ENCODE measurements around the gene SNW1.
"Not testable (repeated sequence)": the region's sequence is repeated elsewhere in the genome, so short reads cannot be mapped to it uniquely, and the experiment has no call there.

SNW1 gene

DNA sequence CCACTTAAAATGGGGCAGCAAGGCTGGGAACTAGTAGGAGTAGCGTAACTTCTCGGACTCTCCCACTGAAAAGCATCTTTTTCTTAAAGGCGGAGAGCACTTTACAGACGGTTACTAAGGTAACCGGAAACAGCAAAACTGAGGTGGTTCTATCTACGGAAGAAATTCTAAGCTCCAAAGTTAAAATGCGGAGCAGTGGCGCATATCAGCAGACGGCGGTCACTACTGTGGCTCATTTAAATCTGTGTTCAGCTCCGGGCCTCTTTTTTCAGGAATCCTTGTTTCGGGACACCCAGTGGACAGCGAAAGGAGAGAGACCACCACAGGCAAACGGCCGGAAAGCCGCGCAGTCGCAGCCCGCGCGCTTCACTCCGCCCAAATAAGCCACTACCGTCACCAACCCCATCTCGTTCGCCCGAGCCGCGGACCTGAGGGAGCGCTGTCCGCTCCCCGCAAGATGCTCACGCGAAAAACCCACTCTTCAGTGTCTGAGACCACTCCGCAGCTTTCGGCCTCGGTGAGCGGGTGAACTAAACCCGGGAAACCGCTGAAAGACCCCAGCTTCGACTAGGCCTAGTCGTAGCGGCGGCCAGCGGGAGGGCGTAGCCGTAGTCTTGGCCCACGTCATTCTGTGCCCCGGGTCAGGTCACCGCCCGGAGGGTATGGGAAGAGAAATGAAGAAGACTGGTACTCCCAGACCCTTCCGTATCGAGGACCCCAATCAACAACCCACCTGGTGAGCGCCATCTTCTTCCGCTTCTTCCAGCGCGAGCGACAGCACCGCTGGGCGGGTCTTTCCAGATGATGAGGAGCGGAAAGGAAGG is at the start of gene SNW1:
SNW1 (minus strand) TSS at position 776 of the 824 bp plus-strand sequence; CDS start at position 747, 29 bp downstream.
- DNase-seq: peak; percentile 34 to 98 (median 95)

DNA sequence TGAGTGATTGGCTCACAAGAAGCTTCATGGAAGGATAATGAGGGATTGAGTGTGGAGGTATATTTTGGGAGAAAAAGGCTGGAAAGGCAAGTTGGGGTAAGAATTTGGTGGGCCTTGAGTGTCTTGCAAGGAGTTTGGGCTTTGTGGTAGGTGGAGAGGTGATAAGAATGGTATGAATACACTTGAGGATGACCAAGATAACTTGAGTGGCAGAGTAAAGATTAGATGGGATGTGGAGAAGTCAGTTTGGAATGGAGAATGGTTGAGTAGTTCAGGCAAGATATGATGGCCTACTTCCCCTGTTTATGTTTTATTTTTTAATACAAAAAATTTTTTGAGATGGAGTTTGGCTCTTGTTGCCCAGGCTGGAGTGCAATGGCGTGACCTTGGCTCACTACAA is 48.1 kb upstream of the SNW1 start:
- no peak for DNase-seq

DNA sequence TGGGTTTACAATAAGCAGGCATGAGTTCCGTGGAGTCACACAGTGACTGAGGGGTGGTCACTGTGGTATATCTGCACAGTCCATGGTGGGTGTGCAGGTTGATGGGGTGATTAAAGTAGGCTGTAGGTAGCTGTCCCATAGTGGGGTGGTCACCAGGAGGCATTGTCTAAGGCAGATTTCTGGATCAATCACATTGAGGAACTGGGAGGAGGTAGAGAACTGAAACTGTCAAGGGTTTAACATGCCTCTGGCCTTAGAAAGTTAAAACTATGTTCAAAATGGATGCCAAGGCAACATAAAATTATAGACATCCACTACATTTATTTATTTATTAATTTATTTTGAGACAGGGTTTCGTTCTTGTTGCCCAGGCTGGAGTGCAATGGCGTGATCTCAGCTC is 47.3 kb upstream of the SNW1 start:
- DNase-seq: no peak

- no peak for DNase-seq
These were observed 44.8 kb upstream of the SNW1 start for GRCh38 chr14:77805706-77806105.

GRCh38 chr14:77804592-77804991 is 43.6 kb upstream of the SNW1 start:
- peak in 2 of 3 experiments; percentile 35 to 38 for DNase-seq

- no peak for DNase-seq
These were observed 39.9 kb upstream of the SNW1 start for GRCh38 chr14:77800814-77801213.

GRCh38 chr14:77799863-77800730 is 39.1 kb upstream of the SNW1 start, which contains the start of gene ADCK1:
Gene ADCK1, plus strand, starts transcription at chr14:77800109. Its CDS starts 18,870 bp downstream, at chr14:77818979.
- DNase-seq: peak; percentile 91 to 98 (median 95)

- DNase-seq: not testable (repeated sequence)
These were observed 38.5 kb upstream of the SNW1 start for GRCh38 chr14:77799456-77799855.

- DNase-seq: no peak
These were observed 33.4 kb upstream of the SNW1 start for GRCh38 chr14:77794357-77794756.

DNA sequence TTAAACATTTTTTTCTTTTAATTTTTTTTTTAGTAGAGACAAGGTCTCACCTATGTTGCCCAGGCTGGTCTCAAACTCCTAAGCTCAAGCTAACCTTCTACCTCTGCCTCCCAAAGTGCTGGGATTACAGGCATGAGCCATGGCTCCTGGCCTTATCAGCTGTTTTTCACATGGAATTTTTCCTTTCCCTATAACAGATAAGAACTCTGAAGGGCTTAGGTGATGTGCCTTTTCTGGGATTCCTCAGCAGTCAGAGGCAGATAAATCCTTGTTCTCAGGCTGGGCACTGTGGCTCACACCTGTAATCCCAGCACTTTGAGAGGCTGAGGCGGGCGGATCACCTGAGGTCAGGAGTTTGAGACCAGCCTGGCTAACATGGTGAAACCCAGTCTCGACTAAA is 32.3 kb upstream of the SNW1 start:
- DNase-seq: not testable (repeated sequence)

DNA sequence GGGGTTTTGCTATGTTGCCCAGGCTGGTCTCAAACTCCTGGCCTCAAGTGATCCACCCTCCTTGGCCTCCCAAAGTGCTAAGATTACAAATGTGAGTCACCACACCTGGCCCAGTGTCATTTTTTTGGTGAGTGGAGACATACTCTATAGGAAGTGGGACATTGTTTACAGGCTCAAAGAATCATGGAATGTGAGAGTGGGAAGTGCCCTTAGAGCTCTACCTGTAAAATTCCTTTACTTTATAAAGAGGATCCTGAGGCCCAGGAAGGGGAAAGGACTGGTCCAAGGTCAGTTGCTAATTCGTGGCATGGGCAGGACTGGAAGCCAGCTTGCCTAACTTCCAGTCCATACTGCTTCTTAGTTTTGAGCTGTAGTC is 30.3 kb upstream of the SNW1 start:
- peak in 1 of 3 experiments; percentile 13 for DNase-seq

DNA sequence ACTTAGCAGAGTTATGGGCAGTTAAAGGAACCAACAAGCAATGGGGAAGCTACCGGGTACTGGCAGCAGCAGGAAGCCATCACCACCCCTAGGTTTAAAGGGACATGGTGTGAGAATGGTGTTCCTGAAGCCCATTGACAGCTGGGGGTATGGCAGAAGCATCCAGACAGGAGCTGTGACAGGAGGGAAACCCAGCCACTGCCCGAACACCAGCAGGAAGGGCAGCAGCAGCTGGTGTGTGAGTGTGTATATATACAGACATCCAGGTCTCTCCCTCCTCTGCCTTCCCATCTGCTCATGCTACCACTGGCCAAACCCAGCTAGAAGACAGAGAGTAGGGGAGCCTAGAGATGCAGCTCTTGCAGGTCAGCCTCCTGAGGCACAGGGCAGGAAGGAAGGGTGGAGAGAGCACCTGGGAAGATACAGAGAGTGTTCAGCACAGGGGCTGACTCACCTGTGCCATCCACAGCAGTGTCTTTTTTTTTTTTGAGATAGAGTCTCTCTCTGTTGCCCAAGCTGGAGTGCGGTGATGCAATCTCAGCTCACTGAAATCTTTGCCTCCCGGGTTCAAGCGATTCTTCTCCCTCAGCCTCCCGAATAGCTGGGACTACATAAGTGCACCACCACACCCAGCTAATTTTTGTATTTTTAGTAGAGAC is 29.7 kb upstream of the SNW1 start:
- no peak for DNase-seq

GRCh38 chr14:77786148-77786547 is 25.2 kb upstream of the SNW1 start:
- DNase-seq: no peak

GRCh38 chr14:77782202-77782601 is 21.2 kb upstream of the SNW1 start:
- DNase-seq: no peak

- DNase-seq: not testable (repeated sequence)
These were observed 13.0 kb upstream of the SNW1 start for GRCh38 chr14:77773966-77774365.

GRCh38 chr14:77768442-77769069 is 7.6 kb upstream of the SNW1 start:
- DNase-seq: not testable (repeated sequence)

DNA sequence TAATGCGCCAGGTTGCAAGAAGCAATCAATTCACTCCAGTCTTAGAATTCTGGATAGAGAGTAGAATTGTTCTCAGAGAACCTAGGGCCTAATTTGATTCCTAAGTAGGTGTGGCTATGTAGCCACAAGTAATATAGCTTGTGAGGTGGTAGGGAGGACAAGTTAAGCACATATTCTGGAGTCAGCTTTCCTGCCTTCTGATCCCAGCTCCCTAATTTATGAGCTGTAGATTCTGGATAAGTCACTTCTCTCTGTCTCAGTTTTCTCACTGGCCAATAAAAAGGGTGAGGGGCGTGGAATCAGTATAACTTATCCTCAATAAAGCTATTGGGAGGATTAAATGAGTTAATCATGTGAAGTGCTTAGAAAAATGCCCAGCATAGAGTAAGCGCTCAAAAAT is 3.0 kb upstream of the SNW1 start:
- no peak for DNase-seq

- no peak for DNase-seq
These were observed 2.4 kb upstream of the SNW1 start for GRCh38 chr14:77763316-77763715.

DNA sequence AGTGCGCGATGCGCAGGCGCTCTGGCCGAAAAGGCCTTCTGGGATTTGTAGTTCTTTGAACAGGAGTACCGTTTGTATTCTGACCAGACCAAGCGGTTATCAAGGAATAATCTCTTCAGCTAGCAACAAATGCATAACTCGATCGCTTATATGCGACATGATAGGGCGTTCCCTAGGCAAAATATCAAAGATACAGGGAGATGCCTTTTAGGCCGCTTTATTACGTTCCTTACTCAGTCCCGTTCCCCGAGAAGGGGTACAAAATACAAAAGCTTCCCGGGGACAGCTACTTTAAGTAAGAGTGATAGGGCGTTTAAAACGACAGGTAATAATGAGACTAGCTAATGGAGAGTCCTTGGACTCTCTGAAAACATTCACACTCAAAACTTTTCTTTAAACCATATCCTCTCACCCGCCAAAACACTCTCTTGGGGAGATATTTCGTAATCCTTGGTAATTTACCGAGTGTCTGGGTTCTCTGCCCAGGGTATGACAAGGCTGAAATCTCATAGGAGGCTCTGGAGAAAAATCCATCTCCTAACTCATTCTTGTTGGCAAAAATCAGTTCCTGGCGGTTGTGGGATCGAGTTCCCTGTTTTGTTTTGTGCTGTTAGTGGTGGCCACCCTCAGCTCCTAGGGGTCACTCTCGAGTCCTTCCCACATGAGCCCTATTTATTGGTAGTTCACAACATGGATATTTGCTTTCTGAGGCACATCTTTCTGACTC is 412 bp upstream of the SNW1 start:
- peak; percentile 57 to 98 (median 75) for DNase-seq

- no peak for DNase-seq
These were observed 8.0 kb downstream of the SNW1 start for GRCh38 chr14:77752799-77753516.

GRCh38 chr14:77752266-77752665 is 8.7 kb downstream of the SNW1 start:
- no peak for DNase-seq
